ENCODE measurements around the gene YIPF1.

GRCh38 chr1:53819387-53819786 lies 70.2 kb downstream of the YIPF1 start:
- TF ChIP-seq CREB1 (IDR thresholded peaks at IDR 0.05; ENCODE audit: low read depth) (no peak), EP300 (IDR thresholded peaks at IDR 0.05; ENCODE audit: borderline replicate concordance) (no peak), REST (IDR thresholded peaks at IDR 0.05; ENCODE audit: low read depth) (no peak), TCF12 (IDR thresholded peaks at IDR 0.05; ENCODE audit: low read depth) (no peak), RAD21 (IDR thresholded peaks at IDR 0.05; ENCODE audit: low read depth) (no peak), CEBPB (IDR thresholded peaks at IDR 0.05) (no peak), ZBTB7A (IDR thresholded peaks at IDR 0.05; ENCODE audit: low read depth) (no peak), FOXM1 (IDR thresholded peaks at IDR 0.05; ENCODE audit: borderline replicate concordance, low read depth) (no peak), TEAD4 (IDR thresholded peaks at IDR 0.05) (no peak)
